VCaP (cell line): ENCODE results near the gene DNTT.

Experiments used
- H3K27ac ChIP-seq: fragments of 450-650 bp; 2 replicates; pipeline ENCODE4 v1.5.1; 2017
- CTCF ChIP-seq: fragments of 450-650 bp; conservative IDR thresholded peaks from 2 replicates; pipeline ENCODE4 v1.5.1; 2017; ENCODE audit warnings: mild to moderate bottlenecking, moderate library complexity

Gene DNTT

GRCh38 chr10:96269438-96270300 is 34.6 kb upstream of the DNTT start:
- TF ChIP-seq CTCF = no peak
- peak overlapping the region; percentile 94 for H3K27ac ChIP-seq

GRCh38 chr10:96270571-96270970 is 33.7 kb upstream of the DNTT start:
- peak overlapping the region; percentile 94 for H3K27ac ChIP-seq
- TF ChIP-seq CTCF = no peak

GRCh38 chr10:96271016-96271815 is 33.0 kb upstream of the DNTT start, which contains the start of gene BLNK:
TSS of gene BLNK (minus strand) at chr10:96271569. CDS start at chr10:96271398, 171 bp downstream.
- TF ChIP-seq CTCF = no peak
- peak within 1 kb of the TSS; percentile 94 for H3K27ac ChIP-seq

- H3K27ac ChIP-seq = peak overlapping the region; percentile 94
- TF ChIP-seq CTCF = no peak
Observed at GRCh38 chr10:96272316-96273280, 31.6 kb upstream of the DNTT start.

- TF ChIP-seq CTCF = no peak
- peak overlapping the region; percentile 94 for H3K27ac ChIP-seq
Observed at GRCh38 chr10:96275685-96276418, 28.4 kb upstream of the DNTT start.

- peak overlapping the region; percentile 94 for H3K27ac ChIP-seq
- no peak for TF ChIP-seq CTCF
Observed at GRCh38 chr10:96276426-96276825, 27.8 kb upstream of the DNTT start.
